NCI-H460 (cell line): Measurements from ENCODE around the gene PTPRC. TPM values are rescaled to one million over a fixed set of nuclear protein-coding genes. Genes with fewer than 3 reads are reported as not detected.
"Not testable (repeated sequence)": the region's sequence is repeated elsewhere in the genome, so short reads cannot be mapped to it uniquely, and the experiment has no call there.

ENCODE experiments used
- DNase-seq: peaks from one replicate; pipeline ENCODE4 v3.0.0-alpha.2; 2016; ENCODE audit warnings: low read depth; ENCODE audit errors: extremely low read depth
- polyA plus RNA-seq: library from polyadenylated mRNA; depleted of rRNA; stranded (reverse); fragments of >200 nt; gene quantifications from 2 replicates; pipeline ENCODE4 v1.2.3, GENCODE V29; 2014; cell fraction: nucleus; rRNA removed
- total RNA-seq: library from RNA; depleted of rRNA; stranded (reverse); fragments of >200 nt; shearing (Covaris generic); gene quantifications from 2 replicates; pipeline ENCODE4 v1.2.3, GENCODE V29; 2014; rRNA removed

Gene PTPRC, protein sequence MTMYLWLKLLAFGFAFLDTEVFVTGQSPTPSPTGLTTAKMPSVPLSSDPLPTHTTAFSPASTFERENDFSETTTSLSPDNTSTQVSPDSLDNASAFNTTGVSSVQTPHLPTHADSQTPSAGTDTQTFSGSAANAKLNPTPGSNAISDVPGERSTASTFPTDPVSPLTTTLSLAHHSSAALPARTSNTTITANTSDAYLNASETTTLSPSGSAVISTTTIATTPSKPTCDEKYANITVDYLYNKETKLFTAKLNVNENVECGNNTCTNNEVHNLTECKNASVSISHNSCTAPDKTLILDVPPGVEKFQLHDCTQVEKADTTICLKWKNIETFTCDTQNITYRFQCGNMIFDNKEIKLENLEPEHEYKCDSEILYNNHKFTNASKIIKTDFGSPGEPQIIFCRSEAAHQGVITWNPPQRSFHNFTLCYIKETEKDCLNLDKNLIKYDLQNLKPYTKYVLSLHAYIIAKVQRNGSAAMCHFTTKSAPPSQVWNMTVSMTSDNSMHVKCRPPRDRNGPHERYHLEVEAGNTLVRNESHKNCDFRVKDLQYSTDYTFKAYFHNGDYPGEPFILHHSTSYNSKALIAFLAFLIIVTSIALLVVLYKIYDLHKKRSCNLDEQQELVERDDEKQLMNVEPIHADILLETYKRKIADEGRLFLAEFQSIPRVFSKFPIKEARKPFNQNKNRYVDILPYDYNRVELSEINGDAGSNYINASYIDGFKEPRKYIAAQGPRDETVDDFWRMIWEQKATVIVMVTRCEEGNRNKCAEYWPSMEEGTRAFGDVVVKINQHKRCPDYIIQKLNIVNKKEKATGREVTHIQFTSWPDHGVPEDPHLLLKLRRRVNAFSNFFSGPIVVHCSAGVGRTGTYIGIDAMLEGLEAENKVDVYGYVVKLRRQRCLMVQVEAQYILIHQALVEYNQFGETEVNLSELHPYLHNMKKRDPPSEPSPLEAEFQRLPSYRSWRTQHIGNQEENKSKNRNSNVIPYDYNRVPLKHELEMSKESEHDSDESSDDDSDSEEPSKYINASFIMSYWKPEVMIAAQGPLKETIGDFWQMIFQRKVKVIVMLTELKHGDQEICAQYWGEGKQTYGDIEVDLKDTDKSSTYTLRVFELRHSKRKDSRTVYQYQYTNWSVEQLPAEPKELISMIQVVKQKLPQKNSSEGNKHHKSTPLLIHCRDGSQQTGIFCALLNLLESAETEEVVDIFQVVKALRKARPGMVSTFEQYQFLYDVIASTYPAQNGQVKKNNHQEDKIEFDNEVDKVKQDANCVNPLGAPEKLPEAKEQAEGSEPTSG (N-terminal part only)
- not detected in 2 replicates for total RNA-seq
- not detected in 2 replicates for polyA plus RNA-seq

DNA sequence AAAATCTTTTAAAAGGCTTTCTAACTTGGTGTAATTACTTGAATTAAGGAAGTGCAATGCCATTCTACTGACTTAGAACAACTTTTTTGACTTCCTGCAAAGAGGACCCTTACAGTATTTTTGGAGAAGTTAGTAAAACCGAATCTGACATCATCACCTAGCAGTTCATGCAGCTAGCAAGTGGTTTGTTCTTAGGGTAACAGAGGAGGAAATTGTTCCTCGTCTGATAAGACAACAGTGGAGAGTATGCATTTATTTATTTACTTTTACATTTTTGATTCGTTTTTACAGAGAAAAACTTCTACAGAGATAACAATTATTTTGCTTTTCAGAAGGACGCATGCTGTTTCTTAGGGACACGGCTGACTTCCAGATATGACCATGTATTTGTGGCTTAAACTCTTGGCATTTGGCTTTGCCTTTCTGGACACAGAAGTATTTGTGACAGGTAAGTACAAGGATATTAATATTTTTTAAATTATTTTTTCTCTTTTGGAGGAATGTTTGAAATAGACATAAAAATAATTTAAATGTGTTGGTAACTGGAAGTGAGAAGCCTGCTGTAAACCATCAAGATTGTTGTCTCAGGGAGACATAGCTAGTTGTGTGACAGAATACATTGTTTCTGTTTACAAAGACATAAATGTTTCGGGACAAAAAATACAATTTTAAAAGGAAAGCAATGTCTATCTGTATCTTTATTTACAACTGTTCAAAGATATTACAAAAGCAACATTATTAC, at the start of gene PTPRC:
PTPRC (plus strand) TSS at position 147 of the 742 bp plus-strand sequence; CDS start at position 376, 229 bp downstream.
- DNase-seq, result no peak

DNA sequence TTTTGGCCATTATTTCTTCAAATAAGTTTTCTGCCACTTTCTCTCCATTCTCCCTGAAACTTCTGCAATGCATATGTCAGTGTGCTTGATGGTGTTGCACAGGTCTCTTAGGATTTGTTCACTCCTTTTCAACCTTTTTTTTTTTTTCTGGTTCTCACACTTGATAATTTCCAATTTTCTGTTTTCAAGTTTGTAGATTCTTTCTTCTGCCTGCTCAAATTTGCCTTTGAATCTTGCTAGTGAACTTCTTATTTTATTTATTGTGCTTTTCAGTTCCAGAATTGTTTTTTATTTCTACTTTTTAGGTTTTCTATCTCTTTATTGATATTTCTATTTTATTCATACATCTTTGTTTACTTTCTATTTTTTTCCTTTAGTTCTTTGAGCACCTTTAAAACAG, 48.4 kb upstream of the PTPRC start:
- DNase-seq, result no peak

GRCh38 chr1:198595765-198596164, 43.1 kb upstream of the PTPRC start:
- DNase-seq, result no peak

GRCh38 chr1:198597690-198598430, 41.0 kb upstream of the PTPRC start:
- no peak for DNase-seq

GRCh38 chr1:198598796-198599321, 40.0 kb upstream of the PTPRC start:
- no peak for DNase-seq

- DNase-seq, result no peak
Observed at GRCh38 chr1:198599749-198600148, 39.1 kb upstream of the PTPRC start.

GRCh38 chr1:198600906-198601305, 37.9 kb upstream of the PTPRC start:
- no peak for DNase-seq

DNA sequence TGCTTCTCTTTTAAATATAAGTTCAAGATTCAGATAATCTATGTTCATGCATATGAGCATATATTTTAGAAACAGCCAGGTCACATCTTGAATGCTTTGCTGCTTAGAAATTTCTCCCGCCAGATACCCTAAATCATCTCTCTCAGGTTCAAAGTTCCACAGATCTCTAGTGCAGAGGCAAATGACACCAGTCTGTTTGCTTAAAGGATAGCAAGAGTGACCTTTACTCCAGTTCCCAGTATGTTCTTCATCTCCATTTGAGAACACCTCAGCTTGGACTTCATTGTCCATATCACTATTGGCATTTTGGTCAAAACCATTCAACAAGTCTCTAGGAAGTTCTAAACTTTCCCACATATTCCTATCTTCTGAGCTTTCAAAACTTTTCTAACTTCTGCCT, 37.5 kb upstream of the PTPRC start:
- DNase-seq, result not testable (repeated sequence)

DNA sequence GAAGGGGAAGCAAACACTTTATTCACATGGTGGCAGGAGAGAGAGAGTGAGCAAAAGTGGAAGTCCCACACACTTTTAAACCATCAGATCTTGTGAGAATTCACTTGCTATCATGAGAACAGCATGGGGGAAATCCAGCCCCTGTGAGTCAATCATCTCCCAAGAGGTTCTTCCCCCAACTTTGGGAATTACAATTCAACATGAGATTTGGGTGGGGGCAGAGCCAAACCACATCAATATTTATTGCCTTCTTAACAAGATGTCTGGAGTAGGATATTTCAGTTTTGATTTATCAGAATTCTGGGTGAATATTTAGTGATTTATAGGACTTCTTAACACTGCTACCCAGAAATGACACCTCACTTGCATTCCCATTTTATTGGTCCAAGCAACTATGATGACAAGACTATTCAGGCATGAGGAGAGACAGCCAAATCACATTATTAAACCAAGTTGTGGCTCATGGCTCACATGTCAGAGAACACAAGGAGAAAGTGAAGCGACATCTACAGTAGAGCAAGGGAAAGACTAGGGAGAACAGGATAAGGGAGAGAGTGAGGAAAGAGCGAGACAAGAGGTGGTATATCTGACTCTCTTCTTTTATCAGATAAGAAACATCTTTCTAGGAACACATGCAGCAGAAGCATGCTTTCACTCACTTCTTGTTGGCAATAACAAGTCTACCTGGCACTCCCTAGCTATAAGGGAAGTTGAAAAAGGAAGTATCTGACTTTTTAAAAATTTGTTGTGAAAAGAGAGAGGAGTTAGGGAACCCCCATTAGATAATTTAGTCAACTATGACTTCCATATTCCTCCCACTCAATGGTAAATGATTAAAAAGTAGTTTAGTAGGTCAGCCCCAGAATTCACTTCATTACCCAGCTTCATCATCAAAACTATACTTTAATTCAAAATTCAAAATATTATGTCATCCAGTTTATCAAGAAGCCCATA, 36.6 kb upstream of the PTPRC start:
- DNase-seq, result no peak

GRCh38 chr1:198604975-198605374, 33.9 kb upstream of the PTPRC start:
- DNase-seq, result no peak

DNA sequence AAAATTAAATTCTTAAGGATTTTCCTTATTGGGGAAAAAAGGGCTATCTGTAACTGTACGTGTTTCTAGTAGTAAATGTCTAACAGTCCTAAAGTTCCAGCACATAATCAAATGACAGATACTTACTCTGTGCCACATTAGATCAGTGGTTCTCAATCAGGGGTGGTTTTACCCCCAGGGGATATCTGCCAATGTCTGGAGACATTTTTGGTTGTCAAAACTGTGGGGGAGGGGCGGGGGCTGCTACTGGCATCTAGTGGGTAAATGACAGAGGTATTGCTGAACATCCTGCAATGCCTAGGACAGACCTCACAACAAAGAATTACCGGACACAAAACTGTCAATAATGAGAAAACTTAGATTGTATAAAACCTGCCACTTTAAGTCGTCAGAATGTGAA, 33.4 kb upstream of the PTPRC start:
- no peak for DNase-seq

DNA sequence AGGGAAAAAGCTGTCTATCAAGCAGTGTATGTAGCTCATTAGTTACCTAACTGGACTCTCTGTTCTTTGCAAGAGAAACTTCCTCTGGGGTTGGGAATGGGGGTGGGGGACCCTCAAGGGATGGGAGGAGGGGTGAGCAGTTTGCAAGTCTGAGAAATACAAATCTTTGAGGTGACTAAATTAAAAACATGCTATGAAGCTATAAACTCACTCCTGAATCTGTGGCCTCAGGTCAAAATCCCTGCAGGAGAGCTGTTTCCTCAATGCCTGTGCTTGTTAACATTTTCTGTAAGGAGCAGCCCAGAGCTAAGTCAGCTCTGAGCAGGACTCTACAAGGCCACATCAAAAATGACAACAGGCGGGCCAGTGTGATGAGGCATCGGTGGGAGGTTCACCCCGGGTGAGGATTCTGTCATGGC, 32.8 kb upstream of the PTPRC start:
- no peak for DNase-seq

GRCh38 chr1:198607714-198608113, 31.1 kb upstream of the PTPRC start:
- no peak for DNase-seq

DNA sequence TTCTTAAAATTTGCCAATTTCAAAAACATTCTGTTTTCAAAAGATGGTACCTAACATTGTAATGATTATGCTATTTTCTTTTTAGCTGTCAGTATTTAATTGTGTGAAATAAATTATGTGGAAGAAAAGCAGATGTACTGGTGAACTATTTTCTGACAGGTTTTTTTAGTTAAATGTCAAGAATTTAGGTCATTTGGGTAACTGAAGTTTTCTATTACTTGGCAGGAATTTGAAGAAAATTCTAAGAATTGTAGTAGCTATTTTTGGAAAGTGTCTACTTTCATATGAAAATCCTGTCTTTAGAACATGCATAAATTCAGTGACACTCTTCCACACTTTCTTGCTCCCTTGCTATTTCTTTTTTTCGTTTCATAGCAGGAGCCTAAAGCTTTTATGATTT, 28.5 kb upstream of the PTPRC start:
- no peak for DNase-seq

- DNase-seq, result no peak
Observed at GRCh38 chr1:198611219-198611618, 27.6 kb upstream of the PTPRC start.

DNA sequence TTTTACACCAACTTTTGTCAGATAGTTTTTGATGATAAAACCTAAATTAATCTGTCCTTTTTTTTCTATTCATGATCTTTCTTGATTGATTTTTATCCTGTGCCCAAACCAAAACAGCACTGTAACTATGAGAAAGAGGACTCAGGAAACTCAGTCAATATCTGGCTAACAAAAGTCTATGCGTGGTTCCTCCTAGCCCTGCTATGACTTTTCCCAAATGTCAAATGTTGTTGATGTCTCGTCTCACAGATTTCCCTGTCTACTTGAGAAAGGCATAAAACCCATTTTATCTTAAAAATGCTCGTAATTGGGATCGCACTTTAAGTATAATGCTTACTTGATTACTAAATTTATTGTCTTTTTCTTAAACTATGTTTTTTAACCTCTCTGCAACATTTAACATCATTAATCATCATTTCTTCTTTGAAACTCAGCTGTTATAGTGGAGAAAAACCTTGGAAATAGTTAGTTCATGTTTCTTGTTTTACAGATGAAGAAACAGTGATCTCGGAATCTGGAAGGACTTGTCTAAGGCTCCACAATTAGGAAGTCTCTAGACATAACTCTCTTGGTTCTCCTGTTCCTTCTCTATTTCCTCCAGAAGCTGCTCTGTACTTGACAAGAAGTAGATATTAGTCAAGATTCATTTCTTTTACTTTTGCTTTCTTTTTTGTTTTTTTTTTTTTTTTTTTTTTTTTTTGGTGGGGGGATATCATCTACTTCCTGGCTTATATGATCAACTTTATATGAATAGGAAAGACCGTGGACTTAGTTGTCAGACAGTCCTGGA, 26.2 kb upstream of the PTPRC start:
- DNase-seq, result no peak

DNA sequence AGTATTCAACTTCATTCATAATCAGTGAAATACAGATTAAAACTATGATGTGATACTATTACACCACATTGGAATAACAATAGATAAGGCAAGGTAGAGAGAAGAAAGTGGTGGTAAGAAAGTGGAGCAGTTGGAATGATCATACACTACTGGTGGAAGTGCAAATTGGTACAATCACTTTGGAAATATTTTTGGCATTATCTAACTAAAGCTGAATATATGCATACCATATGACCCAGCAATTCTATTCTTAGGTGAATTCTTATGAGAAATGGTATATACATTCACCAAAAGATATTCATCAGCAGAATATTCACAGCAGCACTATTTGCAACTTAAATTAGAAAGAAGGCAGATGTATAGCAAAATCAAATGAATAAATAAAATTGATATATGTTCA, 21.4 kb upstream of the PTPRC start:
- no peak for DNase-seq
